Stimulated activated CD4-positive, alpha-beta T cell treated with anti-CD3 and anti-CD28 coated beads, Interleukin-4, amount 100 ng/mL, for 1 hour (primary cell): ENCODE measurements around the gene RTF2.
"Not testable (repeated sequence)": the region's sequence is repeated elsewhere in the genome, so short reads cannot be mapped to it uniquely, and the experiment has no call there.

Experiments
- DNase-seq: peaks from one replicate; pipeline ENCODE4 v3.0.0-alpha.2; 2020

RTF2 gene

GRCh38 chr20:56554869-56555268 lies 86.4 kb downstream of the RTF2 start:
- no peak for DNase-seq

GRCh38 chr20:56558968-56559367 lies 90.5 kb downstream of the RTF2 start:
- DNase-seq, result no peak

GRCh38 chr20:56564526-56564925 lies 96.1 kb downstream of the RTF2 start:
- not testable (repeated sequence) for DNase-seq

GRCh38 chr20:56565511-56565910 lies 97.1 kb downstream of the RTF2 start:
- no peak for DNase-seq

- DNase-seq, result no peak
Measured at GRCh38 chr20:56566621-56567020, 98.2 kb downstream of the RTF2 start.
